GM19452 (cell line): ENCODE results near the gene PEG3.
"Not testable (repeated sequence)": the region's sequence is repeated elsewhere in the genome, so short reads cannot be mapped to it uniquely, and the experiment has no call there.

Experiments used
- ATAC-seq: cut with Tn5 transposase; IDR thresholded peaks from one replicate; pipeline ENCODE4 v1.9.1; 2021; ENCODE audit not compliant: unreplicated experiment

PEG3 gene

DNA sequence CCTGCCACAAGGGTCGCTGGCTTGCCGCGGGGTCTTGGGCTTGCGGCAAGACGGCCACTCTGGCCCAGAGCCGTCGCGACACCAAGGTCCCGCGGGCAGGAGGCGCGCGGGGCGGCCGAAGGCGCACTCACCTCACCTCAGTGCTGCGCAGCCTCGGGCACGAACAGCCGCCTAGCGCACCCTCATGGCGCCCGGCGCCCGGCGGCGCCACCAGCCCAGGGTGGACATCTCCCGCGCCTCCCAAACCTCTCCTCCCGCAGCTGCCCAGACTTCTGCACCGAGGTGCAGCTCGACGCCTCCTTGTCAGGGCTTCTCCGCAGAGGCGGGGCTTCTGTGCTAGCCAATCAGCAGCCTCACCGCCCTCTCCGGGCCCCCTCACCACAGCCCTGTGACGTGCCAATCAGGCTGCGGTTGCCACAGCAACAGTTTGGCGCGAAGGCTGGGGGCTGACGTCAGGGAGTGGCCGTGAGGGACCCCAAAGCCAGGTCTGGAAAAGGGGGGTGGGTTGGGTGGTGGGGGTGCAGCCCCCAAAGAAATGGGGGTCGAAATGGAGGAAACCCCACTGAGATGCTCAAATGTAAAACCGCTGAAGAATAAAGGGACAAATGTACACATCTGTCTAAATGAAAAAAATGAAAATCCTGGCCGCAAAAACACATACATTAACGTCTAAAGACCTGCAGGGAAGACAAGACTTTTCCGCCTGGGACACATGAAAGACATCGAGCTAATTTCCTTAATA lies at the start of gene PEG3, which contains the start of gene ZIM2:
PEG3 (minus strand) TSS at position 276 of the 742 bp plus-strand sequence. CDS start 16,071 bp downstream, outside the sequence.
ZIM2 (minus strand) TSS at position 276 of the 742 bp plus-strand sequence. CDS start 16,449 bp downstream, outside the sequence.
- ATAC-seq, result no peak

DNA sequence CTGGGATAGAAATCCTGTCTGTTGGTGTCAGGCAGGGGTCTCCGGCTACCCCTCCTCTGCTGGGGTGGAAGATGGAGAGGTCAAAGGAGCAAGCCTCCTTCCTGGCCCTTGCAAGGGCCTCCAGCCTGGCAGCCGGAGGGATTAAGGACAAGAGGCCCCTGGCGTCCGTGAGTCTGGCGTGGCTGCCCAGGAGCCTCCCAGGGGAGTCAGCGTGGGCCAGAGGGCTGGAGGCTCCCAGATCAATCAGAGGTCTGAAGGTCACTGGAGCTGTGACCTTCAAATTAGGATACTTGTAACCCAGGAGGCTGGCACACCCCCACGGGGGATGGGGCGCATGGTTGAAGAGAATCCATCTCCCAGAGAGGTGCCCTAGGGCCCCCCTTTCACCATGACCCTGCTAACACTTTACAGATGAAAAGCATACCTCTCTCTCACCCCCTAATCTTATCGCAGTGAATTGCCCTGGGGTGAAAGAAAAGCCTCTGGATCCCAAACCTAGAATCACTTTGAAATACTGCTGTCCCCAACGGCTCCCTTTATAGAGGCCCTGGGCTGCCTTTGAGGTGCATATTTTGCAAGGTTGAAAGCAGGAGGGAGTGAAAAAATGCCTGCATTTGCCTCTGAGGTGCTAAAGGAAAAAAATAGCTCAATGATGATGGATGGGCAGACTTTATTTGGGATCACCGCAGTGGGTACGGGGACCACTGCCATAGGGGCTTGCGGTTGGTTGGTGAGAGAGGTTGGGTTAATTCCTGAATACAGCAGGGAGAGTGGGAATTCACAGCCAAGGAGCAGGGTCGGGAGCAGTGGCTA lies 44.9 kb upstream of the PEG3 start:
- ATAC-seq, result no peak

DNA sequence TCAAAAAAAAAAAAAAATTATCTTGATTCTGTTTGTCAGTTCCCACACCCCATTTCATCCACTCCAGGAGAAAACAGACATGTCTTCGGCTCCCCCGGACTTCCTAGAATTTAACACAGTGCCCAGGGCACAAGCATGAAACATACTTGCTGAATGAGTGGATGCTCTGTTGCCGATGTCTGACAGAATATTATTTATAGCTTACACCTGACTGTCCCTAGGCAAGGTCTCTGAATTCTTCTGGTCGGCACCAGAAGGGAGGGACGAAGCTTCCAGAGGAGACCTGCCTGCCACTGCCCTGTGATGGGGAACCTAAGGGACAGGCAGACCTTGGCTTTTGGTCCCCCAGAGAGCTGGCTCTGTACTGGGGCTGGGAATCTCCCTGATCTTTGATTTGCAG lies 43.9 kb upstream of the PEG3 start:
- no peak for ATAC-seq

DNA sequence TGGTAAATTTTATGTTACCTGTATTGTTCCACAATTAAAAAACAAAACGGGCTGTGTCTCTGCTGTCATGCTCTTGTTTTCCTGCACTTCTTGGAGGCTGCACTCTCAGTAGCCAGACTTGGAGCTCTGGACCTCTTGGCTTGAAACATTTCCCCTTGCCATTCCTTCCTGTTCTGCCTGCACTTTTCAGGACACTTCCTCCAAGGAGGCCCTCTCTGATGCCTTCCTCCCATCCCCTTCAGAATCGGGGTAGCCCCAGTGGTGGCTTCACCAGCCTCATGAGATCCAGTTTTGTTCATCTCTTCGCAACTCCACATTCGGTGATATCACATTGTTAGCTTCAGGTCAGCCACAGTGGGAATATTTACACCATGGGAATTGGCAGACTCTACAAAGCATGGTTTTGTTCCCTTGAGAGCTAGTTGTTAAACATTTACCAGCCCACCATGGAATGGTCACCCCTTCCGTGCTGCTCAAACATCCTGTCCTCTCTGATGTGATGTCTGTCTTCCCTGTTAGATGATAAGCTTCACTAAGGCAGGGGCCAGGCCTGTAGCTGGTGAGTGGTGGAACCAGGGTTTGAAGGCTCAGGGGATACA lies 40.2 kb upstream of the PEG3 start:
- no peak for ATAC-seq

DNA sequence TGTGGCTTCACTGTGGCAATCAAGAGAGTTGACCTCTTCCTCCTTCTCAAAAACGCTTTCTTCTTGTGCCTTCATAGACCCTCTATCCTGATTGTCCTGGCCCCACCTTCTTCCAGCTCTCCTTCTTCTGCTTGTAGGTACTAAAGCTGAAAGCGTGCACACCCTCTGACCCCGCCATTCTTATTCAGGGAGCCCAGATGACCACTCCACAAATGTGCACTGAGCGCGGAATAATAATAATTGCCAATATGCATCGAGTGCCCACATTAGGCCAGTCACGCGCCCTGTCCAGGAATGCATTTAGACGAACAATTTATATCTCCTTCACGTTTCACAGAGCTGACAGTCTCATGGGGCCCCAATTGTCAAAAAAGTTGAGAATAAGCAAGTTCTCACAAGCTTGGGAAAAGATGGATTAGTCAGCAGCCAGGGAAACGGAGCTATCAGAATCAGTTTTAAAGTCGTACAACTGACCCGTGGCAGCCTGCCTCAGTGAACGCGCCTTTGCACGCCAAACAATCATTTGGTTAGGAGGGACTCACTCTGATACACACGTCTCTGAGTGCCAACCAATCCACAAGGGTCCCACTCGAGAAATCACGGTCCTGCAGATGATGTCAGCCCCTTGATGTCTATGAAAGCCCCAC lies 36.7 kb upstream of the PEG3 start:
- no peak for ATAC-seq

DNA sequence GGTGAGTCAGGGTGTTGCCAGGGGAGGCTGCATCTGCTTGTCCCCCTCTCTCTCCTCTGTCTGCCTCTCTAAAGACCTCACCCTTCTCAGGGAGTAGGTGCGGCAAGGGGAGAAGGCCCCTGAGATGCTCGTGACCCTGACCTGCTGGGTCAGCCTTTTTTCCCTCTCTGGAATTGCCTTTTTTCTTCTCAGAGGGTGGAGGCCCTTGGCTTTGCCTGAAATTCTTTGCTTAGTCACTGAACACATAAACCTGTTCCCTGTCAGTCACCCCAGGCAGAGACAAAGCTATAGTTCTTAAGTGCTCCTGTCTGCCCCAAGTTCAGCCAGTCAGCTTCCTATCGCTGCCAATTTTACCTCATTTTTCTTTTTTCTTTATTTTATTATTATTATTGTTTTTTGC lies 35.2 kb upstream of the PEG3 start:
- ATAC-seq, result no peak

DNA sequence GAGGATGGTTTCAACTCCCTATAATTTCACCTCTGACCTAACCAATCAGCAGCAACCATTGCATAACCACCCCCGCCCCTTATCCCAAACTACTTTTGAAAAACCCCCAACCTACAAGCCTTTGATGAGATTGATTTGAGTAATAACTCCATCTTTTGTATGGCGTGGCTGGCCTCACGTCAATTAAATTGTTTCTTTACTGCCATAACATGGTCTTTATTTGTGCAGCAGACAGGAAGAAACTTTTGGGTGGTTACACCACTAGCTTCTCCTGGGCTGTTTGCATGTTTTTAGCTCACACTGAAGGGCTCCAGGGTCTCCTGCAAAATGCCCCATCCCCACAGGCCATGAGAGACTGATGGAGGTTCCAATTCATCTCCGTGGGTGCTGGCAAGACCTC lies 34.0 kb upstream of the PEG3 start:
- no peak for ATAC-seq

DNA sequence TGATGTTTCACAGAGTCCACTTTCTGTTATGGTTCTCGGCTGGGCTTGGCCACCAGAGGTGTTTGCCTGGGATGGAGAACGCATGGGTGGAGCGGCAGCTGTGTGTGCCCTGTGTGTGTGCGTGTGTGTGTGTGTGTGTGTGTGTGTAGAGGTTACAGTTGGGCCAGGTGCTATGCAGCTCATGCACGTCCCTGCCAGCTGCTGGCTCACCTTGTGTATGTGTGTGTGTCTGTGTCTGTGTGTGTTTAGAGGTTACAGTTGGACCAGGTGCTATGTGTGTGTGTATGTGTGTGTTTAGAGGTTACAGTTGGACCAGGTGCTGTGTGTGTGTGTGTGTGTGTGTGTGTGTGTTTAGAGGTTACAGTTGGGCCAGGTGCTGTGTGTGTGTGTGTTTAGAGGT lies 33.0 kb upstream of the PEG3 start:
- ATAC-seq, result no peak

DNA sequence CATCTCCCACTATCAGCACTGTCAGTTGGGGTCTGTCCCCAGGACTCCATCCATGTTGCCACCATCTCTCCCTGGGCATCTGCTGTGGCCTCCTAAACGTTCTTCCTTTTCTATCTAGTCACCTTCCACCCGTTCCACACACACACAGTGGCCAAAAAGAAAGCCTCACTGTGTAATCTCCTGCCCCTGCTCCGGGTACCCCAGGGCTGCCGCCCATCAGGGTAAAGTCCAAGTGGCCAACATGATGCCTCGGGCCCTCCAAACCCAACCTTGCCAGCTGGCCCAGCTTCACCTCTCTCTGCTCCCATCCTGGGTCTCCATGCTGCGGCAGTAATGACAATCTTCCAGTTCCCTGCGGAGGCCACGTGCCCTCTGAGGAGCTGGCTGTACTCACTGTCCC lies 29.4 kb upstream of the PEG3 start:
- no peak for ATAC-seq

DNA sequence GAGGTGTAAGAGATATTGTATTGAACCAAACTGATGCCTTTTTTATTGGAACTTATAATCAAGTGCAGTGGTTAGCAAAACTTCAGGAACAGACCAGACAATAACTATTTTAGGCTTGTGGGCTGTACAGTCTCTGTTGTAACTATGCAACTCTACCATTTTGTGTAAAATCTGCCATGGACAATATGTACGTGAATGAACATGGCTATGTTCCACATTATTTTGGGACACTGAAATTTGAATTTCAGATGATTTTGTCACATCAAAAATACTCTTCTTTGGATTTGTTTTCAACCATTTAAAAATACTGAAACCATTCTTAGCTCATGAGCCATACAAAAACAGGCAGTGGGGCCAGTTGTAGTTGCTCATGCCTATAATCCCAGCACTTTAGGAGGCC lies 27.9 kb upstream of the PEG3 start:
- no peak for ATAC-seq

DNA sequence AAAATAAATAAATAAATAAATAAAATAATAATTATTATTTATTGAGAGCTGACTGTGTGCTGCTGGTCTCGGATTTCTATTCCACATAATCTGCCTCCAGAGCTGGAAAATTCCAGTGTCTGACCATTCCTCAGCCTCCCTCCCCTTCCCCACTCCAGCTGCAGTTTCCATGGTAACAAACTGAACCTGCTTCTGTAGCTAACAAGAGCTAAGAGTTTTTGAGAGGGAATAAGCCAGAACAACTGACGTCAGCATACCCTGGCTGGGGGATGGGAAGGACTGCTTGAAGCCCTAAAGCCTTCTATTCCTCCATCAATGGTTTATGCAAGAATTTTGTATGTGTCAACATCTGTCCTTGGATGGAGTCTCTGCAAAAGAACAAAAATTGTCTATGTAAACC lies 26.0 kb upstream of the PEG3 start:
- no peak for ATAC-seq

DNA sequence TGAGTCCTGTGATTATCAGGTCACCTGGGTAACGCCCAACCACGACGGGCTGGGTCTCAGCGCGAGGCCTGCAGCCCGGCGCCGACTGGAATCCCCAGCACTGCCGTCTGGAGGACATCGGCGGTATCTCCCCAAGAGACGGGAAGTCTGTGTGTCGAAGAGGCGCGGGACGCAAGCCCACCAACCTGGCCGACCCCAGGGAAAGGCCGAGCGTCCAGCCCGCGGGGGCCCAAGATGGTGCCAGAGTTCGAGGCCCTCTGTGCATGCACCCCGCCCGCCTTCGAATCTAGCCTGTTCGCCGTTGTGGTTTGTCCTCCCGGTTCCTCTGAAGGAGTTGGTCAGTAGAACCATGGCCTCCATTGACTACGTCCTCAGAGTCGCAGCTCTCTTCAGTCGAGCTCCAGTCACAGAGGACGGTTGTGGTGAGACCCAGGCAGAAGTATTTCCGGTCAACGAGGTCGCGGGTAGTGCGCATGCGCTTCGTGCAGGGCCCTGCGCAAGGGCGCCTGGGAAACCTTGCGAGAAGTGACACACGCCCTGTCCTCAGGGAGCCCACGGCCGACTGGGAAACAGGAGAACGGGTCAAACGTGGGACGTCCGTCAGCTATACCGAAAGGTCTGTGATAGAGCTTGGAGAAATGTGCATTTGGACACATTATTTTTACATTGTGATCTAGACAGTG lies 24.1 kb upstream of the PEG3 start:
- ATAC-seq, result no peak

DNA sequence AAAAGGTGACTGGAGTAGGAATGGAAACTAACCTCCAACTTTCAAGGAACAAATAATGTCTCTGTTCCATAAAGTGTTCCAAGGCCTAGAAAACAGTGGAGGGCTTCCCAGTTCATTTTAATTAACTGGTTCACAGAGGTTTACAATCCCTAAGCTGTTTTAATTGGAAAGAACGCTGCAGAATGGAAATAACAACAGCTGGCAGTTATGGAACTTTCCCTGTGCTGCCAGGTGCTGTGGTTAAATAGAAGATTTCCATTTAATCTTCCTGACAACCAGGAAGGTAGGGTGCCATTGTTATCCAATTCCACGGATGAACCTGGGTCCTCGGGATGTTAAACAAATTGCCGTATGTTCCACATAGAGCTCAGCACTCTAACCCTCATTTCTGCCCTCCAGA lies 22.2 kb upstream of the PEG3 start:
- ATAC-seq, result no peak

DNA sequence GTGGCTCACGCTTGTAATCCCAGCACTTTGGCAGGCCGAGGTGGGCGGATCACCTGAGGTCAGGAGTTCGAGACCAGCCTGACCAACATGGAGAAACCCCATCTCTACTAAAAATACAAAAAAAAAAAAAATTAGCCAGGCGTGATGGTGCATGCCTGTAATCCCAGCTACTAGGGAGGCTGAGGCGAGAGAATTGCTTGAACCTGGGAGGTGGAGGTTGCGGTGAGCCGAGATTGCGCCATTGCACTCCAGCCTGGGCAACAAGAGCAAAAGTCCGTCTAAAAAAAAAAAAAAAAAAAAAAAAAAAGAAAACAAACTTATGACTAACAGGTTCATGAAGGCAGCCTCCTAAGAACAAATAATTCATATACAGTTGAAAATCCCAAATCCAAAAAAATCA lies 19.9 kb upstream of the PEG3 start:
- not testable (repeated sequence) for ATAC-seq

DNA sequence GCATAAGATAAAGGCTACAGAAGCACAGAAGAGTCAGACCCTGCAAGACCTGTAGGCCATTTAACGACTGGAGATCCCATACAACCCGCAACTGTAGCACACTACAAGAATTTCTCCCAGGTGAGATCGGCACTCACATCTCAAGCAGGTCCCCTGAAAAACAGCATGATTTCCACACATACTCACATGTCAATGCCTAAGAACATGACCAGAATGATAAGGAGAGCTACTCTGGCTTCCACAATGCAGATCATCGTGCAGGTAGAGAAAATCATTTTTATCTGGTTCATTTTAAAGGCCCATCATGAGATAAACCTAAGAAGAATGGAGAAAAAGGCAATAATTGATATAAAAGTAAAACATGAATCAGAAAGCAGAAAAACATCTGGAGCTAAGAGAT lies 17.5 kb upstream of the PEG3 start:
- ATAC-seq, result no peak

DNA sequence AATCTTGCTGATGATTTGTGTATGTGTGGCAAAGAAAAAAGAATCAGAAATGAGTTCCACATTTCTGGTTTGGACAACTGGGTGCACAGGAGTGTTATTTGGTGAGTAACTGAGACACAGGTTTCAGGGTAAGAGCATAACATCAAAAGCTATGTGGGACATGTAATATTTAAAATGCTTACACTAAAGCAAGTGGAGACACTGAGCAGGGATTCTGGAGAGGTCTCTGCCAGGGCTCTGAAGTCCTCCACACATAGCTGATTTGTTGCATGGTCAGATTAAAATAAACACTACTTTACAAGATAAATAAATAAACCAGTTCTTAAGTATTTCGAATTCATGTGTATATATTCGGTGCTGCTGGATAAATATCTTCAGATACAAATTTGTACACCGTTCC lies 16.3 kb upstream of the PEG3 start:
- ATAC-seq, result no peak

DNA sequence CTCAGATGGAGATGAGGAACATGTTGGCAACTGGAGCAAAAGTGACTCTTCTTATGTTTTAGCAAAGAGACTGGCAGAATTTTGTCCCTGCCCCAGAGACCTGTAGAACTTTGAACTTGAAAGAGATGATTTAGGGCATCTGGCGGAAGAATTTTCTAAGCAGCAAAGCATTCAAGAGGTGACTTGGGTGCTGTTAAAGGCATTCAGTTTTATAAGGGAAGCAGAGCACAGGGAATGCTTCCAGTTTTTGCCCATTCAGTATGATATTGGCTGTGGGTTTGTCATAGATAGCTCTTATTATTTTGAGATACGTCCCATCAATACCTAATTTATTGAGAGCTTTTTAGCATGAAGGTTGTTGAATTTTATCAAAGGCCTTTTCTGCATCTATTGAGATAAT lies 11.8 kb upstream of the PEG3 start:
- ATAC-seq, result not testable (repeated sequence)

DNA sequence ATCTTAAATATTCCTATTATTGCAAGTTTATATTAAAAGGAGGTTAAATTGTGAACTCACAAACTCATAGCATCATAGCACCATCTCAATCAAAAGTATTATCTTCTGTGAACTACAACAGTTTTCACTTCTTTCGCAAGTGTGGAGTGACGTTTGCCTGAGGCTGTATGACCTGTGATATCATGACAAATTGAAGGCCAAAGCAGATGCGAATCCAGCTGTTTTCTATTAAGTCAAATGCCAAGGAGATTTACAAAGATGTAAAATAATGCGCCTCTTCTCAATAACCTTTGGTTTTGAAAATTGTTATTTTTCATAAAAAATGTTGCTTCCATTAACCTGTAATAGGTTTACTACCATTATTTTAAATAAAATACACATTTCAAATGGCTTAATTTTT lies 7.6 kb upstream of the PEG3 start:
- no peak for ATAC-seq

DNA sequence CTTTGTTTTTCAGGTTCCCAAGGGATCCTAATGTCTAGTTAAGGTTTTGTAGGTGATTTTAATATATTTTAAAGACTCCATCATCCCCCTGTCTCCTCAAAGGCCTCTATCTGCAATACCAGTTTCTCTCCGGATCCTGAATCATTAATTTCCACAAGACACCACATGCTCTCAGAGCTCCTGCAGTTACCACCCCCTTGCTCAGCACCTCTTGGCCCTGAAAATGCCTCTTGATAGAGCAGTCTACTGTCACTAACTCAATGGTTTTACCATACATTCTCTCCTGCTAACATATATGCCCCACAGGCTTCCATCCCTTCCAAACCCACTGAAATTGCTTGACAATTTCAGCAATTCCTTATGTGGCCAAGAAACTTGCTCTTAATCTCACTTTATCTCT lies 1.9 kb upstream of the PEG3 start:
- ATAC-seq, result no peak

DNA sequence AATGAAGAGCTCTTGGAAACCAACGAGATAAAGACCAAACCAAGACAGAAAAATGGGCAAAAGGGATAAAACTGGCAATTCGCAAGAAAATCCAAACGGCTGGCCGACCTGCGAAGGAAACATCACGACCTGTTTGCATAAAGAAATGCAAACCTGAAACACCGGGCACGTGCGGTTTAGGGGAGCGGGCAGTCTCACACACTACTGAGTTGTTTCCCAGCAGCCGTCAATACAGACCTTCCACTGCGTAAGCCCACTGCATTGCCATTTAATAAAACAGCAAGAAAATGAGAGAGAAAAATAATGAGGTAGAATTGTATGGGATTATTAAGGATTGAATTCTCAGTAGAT lies 642 bp upstream of the PEG3 start:
- no peak for ATAC-seq
